PFSK-1 (cell line): ENCODE data around the gene POU2F2.

ENCODE experiments used
- POLR2AphosphoS5 ChIP-seq: IDR thresholded peaks from 2 replicates; pipeline ENCODE4 v1.6.1; 2012; ENCODE audit warnings: low read depth, mild to moderate bottlenecking, control low read depth, low read length, moderate library complexity
- REST ChIP-seq, 2 experiments: IDR thresholded peaks; 2 replicates each; pipeline versions ENCODE4 v1.6.1 to v1.8.0; 2011 to 2012; ENCODE audit warnings: low read depth in 2 of 2, low read length in 2 of 2, control low read depth in 1 of 2, inconsistent platforms in 1 of 2, mild to moderate bottlenecking in 1 of 2, moderate library complexity in 1 of 2; ENCODE audit not compliant: insufficient read depth in 1 of 2
- SIN3A ChIP-seq: IDR thresholded peaks from 2 replicates; pipeline ENCODE4 v1.6.1; 2012; ENCODE audit warnings: mild to moderate bottlenecking, low read length, moderate library complexity, borderline replicate concordance; ENCODE audit not compliant: insufficient read depth
- TAF1 ChIP-seq: IDR thresholded peaks from 2 replicates; pipeline ENCODE4 v1.6.1; 2012; ENCODE audit warnings: low read length, control low read depth, borderline replicate concordance; ENCODE audit not compliant: insufficient read depth

GRCh38 chr19:42052241-42052863, 79.9 kb downstream of the POU2F2 start:
- TF ChIP-seq REST (IDR thresholded peaks at IDR 0.05; ENCODE audit: insufficient read depth in 1 of 2, low read depth in 2 of 2, low read length in 2 of 2) (no peak), POLR2AphosphoS5 (no peak), SIN3A (no peak), TAF1 (no peak)
